ENCODE results near the gene CSTPP1. TPM values are rescaled to one million over a fixed set of nuclear protein-coding genes. Genes with fewer than 3 reads are reported as not detected.

The CSTPP1 gene
- total and polyA plus RNA-seq, 2 of the 4 experiments (the other 2 are of a cell fraction) = 22.0 to 35.7 TPM

GRCh38 chr11:47052576-47052975, 116.0 kb downstream of the CSTPP1 start:
- Histone ChIP-seq H3K4me2 (ENCODE audit: low read depth, low read length) (no peak overlapping the region), H4K5ac (ENCODE audit: low read depth, low read length) (no peak overlapping the region), H3K79me1 (ENCODE audit: low read depth in 1 of 2, low read length in 2 of 2) (no peaks in the 10 kb centered on the region), H3K27ac (ENCODE audit: insufficient read depth, low read length) (no peak overlapping the region), H3K56ac (ENCODE audit: extremely low read depth, insufficient read depth, low read length) (no peak overlapping the region), H2AFZ (replicated peaks; ENCODE audit: low read length, poor library complexity) (no peak overlapping the region), H3K4me1 (ENCODE audit: control insufficient read depth, insufficient read depth, low read length) (peaks cover 8% of the 10 kb centered on the region), H3K23ac (ENCODE audit: low read depth, low read length) (no peak overlapping the region), H2AK5ac (ENCODE audit: low read depth, low read length) (no peak overlapping the region), H4K8ac (ENCODE audit: low read depth in 2 of 2, low read length in 2 of 2) (no peak overlapping the region), H3K9me3 (ENCODE audit: control insufficient read depth, insufficient read depth, low read length) (peaks cover 3% of the 10 kb centered on the region; the same call in 1 of the 2 replicates), H3K18ac (ENCODE audit: low read depth, low read length) (no peak overlapping the region), H3K9ac (ENCODE audit: low read depth, low read length) (no peak overlapping the region), H2BK120ac (ENCODE audit: low read depth, low read length) (no peak overlapping the region), H3K9me1 (ENCODE audit: insufficient read depth, low read length) (no peaks in the 10 kb centered on the region), H3K36me3 (ENCODE audit: control insufficient read depth, insufficient read depth, low read length) (no peaks in the 10 kb centered on the region), H2BK5ac (ENCODE audit: low read depth, low read length, poor library complexity, severe bottlenecking) (no peak overlapping the region), H3K27me3 (ENCODE audit: control insufficient read depth, insufficient read depth, low read length) (no peaks in the 10 kb centered on the region), H2AK9ac (replicated peaks; ENCODE audit: low read depth, low read length, poor library complexity) (no peak overlapping the region), H4K91ac (ENCODE audit: insufficient read depth, low read depth, low read length) (no peak overlapping the region), H2BK20ac (ENCODE audit: low read depth, low read length) (no peak overlapping the region), H2BK15ac (ENCODE audit: low read depth, low read length) (no peak overlapping the region), H4K20me1 (ENCODE audit: insufficient read depth, low read length) (no peaks in the 10 kb centered on the region), H3K4ac (ENCODE audit: low read depth, low read length) (no peak overlapping the region), H3K14ac (replicated peaks; ENCODE audit: low read depth, low read length) (no peak overlapping the region), H3K4me3 (ENCODE audit: insufficient read depth, low read depth, low read length) (no peak overlapping the region)
- DNase-seq = no peak
- POLR2A ChIA-PET (ENCODE audit: unreplicated experiment) = no interaction called here
- TF ChIP-seq RCOR1 (IDR thresholded peaks at IDR 0.05; ENCODE audit: insufficient replicate concordance, low read length) = no peak
- TF ChIP-seq, protein P1, sequence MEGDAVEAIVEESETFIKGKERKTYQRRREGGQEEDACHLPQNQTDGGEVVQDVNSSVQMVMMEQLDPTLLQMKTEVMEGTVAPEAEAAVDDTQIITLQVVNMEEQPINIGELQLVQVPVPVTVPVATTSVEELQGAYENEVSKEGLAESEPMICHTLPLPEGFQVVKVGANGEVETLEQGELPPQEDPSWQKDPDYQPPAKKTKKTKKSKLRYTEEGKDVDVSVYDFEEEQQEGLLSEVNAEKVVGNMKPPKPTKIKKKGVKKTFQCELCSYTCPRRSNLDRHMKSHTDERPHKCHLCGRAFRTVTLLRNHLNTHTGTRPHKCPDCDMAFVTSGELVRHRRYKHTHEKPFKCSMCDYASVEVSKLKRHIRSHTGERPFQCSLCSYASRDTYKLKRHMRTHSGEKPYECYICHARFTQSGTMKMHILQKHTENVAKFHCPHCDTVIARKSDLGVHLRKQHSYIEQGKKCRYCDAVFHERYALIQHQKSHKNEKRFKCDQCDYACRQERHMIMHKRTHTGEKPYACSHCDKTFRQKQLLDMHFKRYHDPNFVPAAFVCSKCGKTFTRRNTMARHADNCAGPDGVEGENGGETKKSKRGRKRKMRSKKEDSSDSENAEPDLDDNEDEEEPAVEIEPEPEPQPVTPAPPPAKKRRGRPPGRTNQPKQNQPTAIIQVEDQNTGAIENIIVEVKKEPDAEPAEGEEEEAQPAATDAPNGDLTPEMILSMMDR (conservative IDR thresholded peaks at IDR 0.05; ENCODE audit: low read depth, low read length) = no peak
- no TSS peak for BruUV-seq (replicated peaks)
- in situ Hi-C loops (cut with MboI; ENCODE audit: low sequenced_read_pairs) (no loop called here), intact Hi-C loops (cut with micrococcal nuclease) (no loop called here), dilution Hi-C loops (cut with HindIII; ENCODE audit: low sequenced_read_pairs, unreplicated experiment) (no loop called here)
- CTCF ChIA-PET = no interaction called here
- no peak for ATAC-seq (ENCODE audit: low read depth)
